Activated naive CD4-positive, alpha-beta T cell treated with anti-CD3 and anti-CD28 coated beads for 36 hours (primary cell): ENCODE measurements around the gene KLHDC10. TPM values are rescaled to one million over a fixed set of nuclear protein-coding genes. Genes with fewer than 3 reads are reported as not detected.
"Not testable (repeated sequence)": the region's sequence is repeated elsewhere in the genome, so short reads cannot be mapped to it uniquely, and the experiment has no call there.

Experiments
- CTCF ChIA-PET: fragments of 350-600 bp; sonication (Branson Sonifier 250); formaldehyde crosslinking; loops from one replicate; lab custom pipeline; 2021; ENCODE audit warnings: antibody characterized with exemption; lab: Charles Lee
- DNase-seq: peaks from one replicate; pipeline ENCODE4 v3.0.0-alpha.2; 2020
- H3K27ac Mint-ChIP-seq: one replicate; pipeline ENCODE4 v1.8.0; 2021; ENCODE audit warnings: mild to moderate bottlenecking, mixed read lengths
- H3K27me3 Mint-ChIP-seq: one replicate; pipeline ENCODE4 v1.8.0; 2021; ENCODE audit warnings: low read depth, mixed read lengths
- H3K36me3 Mint-ChIP-seq: one replicate; pipeline ENCODE4 v1.8.0; 2021; ENCODE audit warnings: low read depth, mixed read lengths
- H3K4me1 Mint-ChIP-seq: one replicate; pipeline ENCODE4 v1.8.0; 2021; ENCODE audit warnings: low read depth, mixed read lengths
- H3K4me3 Mint-ChIP-seq: one replicate; pipeline ENCODE4 v1.8.0; 2021; ENCODE audit warnings: mild to moderate bottlenecking, moderate library complexity, mixed read lengths
- H3K9me3 Mint-ChIP-seq: one replicate; pipeline ENCODE4 v1.8.0; 2021; ENCODE audit warnings: mixed read lengths
- intact Hi-C: fragments of 100-400 bp; cut with micrococcal nuclease; formaldehyde crosslinking; loops from one replicate; pipeline ENCODE4 v1.15.1; 2023
- total RNA-seq, 2 experiments: library from RNA; stranded (reverse); gene quantifications; one replicate each; pipeline ENCODE4 v1.2.3, GENCODE V29; 2021

The KLHDC10 gene
- total RNA-seq, 2 experiments from 2014 or later, result 11.6 to 12.9 TPM

- DNase-seq, H3K9me3 Mint-ChIP-seq, H3K4me3 Mint-ChIP-seq, H3K27me3 Mint-ChIP-seq, intact Hi-C loops, H3K36me3 Mint-ChIP-seq, H3K27ac Mint-ChIP-seq: not testable (repeated sequence)
- CTCF ChIA-PET, result interaction anchor here (0.6 to 4.1 kb wide), 7 partner anchors 13 to 108 kb away, joined by 3 to 32 read pairs (median 4); partner anchors contain the start of gene KLHDC10
- peaks cover 13% of the 10 kb centered on the region for H3K4me1 Mint-ChIP-seq
These were observed 14.9 kb downstream of the KLHDC10 start for GRCh38 chr7:130085235-130085634.

- Mint-ChIP-seq H3K27me3 (no peaks in the 10 kb centered on the region), H3K4me3 (no peak overlapping the region), H3K36me3 (peaks cover 2% of the 10 kb centered on the region), H3K4me1 (peaks cover 22% of the 10 kb centered on the region), H3K9me3 (no peaks in the 10 kb centered on the region), H3K27ac (no peak overlapping the region)
- DNase-seq, result no peak
- CTCF ChIA-PET, result interaction anchor here (0.6 to 2.3 kb wide), 4 partner anchors 12 to 214 kb away, joined by 3 to 7 read pairs (median 4); no protein-coding TSS in a partner anchor
- intact Hi-C loops, result no loop called here
These were observed 16.6 kb downstream of the KLHDC10 start for GRCh38 chr7:130086938-130087337.

- CTCF ChIA-PET, result interaction anchor here (0.6 to 2.3 kb wide), 6 partner anchors 12 to 214 kb away, joined by 3 to 11 read pairs (median 4); no protein-coding TSS in a partner anchor
- Mint-ChIP-seq H3K36me3 (peaks cover 2% of the 10 kb centered on the region), H3K4me1 (peaks cover 24% of the 10 kb centered on the region), H3K27ac (no peak overlapping the region), H3K27me3 (no peaks in the 10 kb centered on the region), H3K4me3 (no peak overlapping the region), H3K9me3 (no peaks in the 10 kb centered on the region)
- no peak for DNase-seq
- intact Hi-C loops, result no loop called here
These were observed 17.0 kb downstream of the KLHDC10 start for GRCh38 chr7:130087364-130087763.

- H3K27ac Mint-ChIP-seq, result no peak overlapping the region
- peak; percentile 9 for DNase-seq
- no peaks in the 10 kb centered on the region for H3K36me3 Mint-ChIP-seq
- H3K4me3 Mint-ChIP-seq, result no peak overlapping the region
- CTCF ChIA-PET, result no interaction called here
- H3K27me3 Mint-ChIP-seq, result no peaks in the 10 kb centered on the region
- intact Hi-C loops, result no loop called here
- H3K4me1 Mint-ChIP-seq, result peaks cover 23% of the 10 kb centered on the region
- H3K9me3 Mint-ChIP-seq, result no peaks in the 10 kb centered on the region
These were observed 20.6 kb downstream of the KLHDC10 start for GRCh38 chr7:130090745-130091532.

GRCh38 chr7:130091999-130092398, 21.7 kb downstream of the KLHDC10 start:
- no peaks in the 10 kb centered on the region for H3K36me3 Mint-ChIP-seq
- intact Hi-C loops, result no loop called here
- H3K27me3 Mint-ChIP-seq, result no peaks in the 10 kb centered on the region
- CTCF ChIA-PET, result no interaction called here
- H3K4me3 Mint-ChIP-seq, result no peak overlapping the region
- no peak overlapping the region for H3K27ac Mint-ChIP-seq
- H3K9me3 Mint-ChIP-seq, result no peaks in the 10 kb centered on the region
- no peak for DNase-seq
- peaks cover 22% of the 10 kb centered on the region for H3K4me1 Mint-ChIP-seq

- DNase-seq, result no peak
- H3K27me3 Mint-ChIP-seq, result no peaks in the 10 kb centered on the region
- intact Hi-C loops, result no loop called here
- H3K9me3 Mint-ChIP-seq, result no peaks in the 10 kb centered on the region
- peaks cover 17% of the 10 kb centered on the region for H3K4me1 Mint-ChIP-seq
- no peak overlapping the region for H3K27ac Mint-ChIP-seq
- no peaks in the 10 kb centered on the region for H3K36me3 Mint-ChIP-seq
- CTCF ChIA-PET, result no interaction called here
- H3K4me3 Mint-ChIP-seq, result no peak overlapping the region
These were observed 22.3 kb downstream of the KLHDC10 start for GRCh38 chr7:130092598-130092997.

- CTCF ChIA-PET, result interaction anchor here (0.5 to 1.1 kb wide), 4 partner anchors 12 to 33 kb away, joined by 3 to 4 read pairs (median 3); no protein-coding TSS in a partner anchor
- H3K27ac Mint-ChIP-seq, result no peak overlapping the region
- no peaks in the 10 kb centered on the region for H3K9me3 Mint-ChIP-seq
- H3K4me1 Mint-ChIP-seq, result peaks cover 10% of the 10 kb centered on the region
- no peak for DNase-seq
- H3K4me3 Mint-ChIP-seq, result no peak overlapping the region
- H3K36me3 Mint-ChIP-seq, result no peaks in the 10 kb centered on the region
- H3K27me3 Mint-ChIP-seq, result no peaks in the 10 kb centered on the region
- intact Hi-C loops, result no loop called here
These were observed 25.5 kb downstream of the KLHDC10 start for GRCh38 chr7:130095812-130096211.

GRCh38 chr7:130096243-130096827, 26.0 kb downstream of the KLHDC10 start:
- Mint-ChIP-seq H3K9me3 (no peaks in the 10 kb centered on the region), H3K27me3 (no peaks in the 10 kb centered on the region), H3K27ac (no peak overlapping the region), H3K4me3 (no peak overlapping the region), H3K36me3 (no peaks in the 10 kb centered on the region), H3K4me1 (peaks cover 5% of the 10 kb centered on the region)
- CTCF ChIA-PET, result interaction anchor here (0.5 to 1.1 kb wide), 3 partner anchors 18 to 34 kb away, joined by 3 to 4 read pairs (median 3); no protein-coding TSS in a partner anchor
- DNase-seq, result no peak
- intact Hi-C loops, result no loop called here

- Mint-ChIP-seq H3K9me3 (no peaks in the 10 kb centered on the region), H3K4me1 (no peaks in the 10 kb centered on the region), H3K36me3 (peaks cover 1% of the 10 kb centered on the region), H3K27me3 (no peaks in the 10 kb centered on the region), H3K27ac (no peak overlapping the region), H3K4me3 (no peak overlapping the region)
- no peak for DNase-seq
- CTCF ChIA-PET, result no interaction called here
- intact Hi-C loops, result no loop called here
These were observed 29.0 kb downstream of the KLHDC10 start for GRCh38 chr7:130099331-130099730.

- no peaks in the 10 kb centered on the region for H3K4me1 Mint-ChIP-seq
- CTCF ChIA-PET, result interaction anchor here (1.0 kb wide), 1 partner anchor 25 kb away, joined by 3 read pairs; no protein-coding TSS in a partner anchor
- intact Hi-C loops, result no loop called here
- H3K9me3 Mint-ChIP-seq, result no peaks in the 10 kb centered on the region
- H3K27me3 Mint-ChIP-seq, result no peaks in the 10 kb centered on the region
- H3K4me3 Mint-ChIP-seq, result no peak overlapping the region
- no peak overlapping the region for H3K27ac Mint-ChIP-seq
- DNase-seq, result no peak
- peaks cover 1% of the 10 kb centered on the region for H3K36me3 Mint-ChIP-seq
These were observed 32.3 kb downstream of the KLHDC10 start for GRCh38 chr7:130102588-130102987.

- no peaks in the 10 kb centered on the region for H3K36me3 Mint-ChIP-seq
- no peak for DNase-seq
- no peaks in the 10 kb centered on the region for H3K9me3 Mint-ChIP-seq
- intact Hi-C loops, result no loop called here
- CTCF ChIA-PET, result interaction anchor here (0.6 kb wide), 1 partner anchor 36 kb away, joined by 3 read pairs; no protein-coding TSS in a partner anchor
- H3K27me3 Mint-ChIP-seq, result no peaks in the 10 kb centered on the region
- H3K4me3 Mint-ChIP-seq, result no peak overlapping the region
- H3K27ac Mint-ChIP-seq, result no peak overlapping the region
- no peaks in the 10 kb centered on the region for H3K4me1 Mint-ChIP-seq
These were observed 37.8 kb downstream of the KLHDC10 start for GRCh38 chr7:130107949-130108674.

- intact Hi-C loops, result no loop called here
- CTCF ChIA-PET, result no interaction called here
- no peaks in the 10 kb centered on the region for H3K4me1 Mint-ChIP-seq
- no peaks in the 10 kb centered on the region for H3K36me3 Mint-ChIP-seq
- no peak overlapping the region for H3K4me3 Mint-ChIP-seq
- no peaks in the 10 kb centered on the region for H3K27me3 Mint-ChIP-seq
- no peak overlapping the region for H3K27ac Mint-ChIP-seq
- H3K9me3 Mint-ChIP-seq, result no peaks in the 10 kb centered on the region
- DNase-seq, result no peak
These were observed 38.5 kb downstream of the KLHDC10 start for GRCh38 chr7:130108809-130109208.
